ENCODE measurements around the gene BRINP3.

DNA sequence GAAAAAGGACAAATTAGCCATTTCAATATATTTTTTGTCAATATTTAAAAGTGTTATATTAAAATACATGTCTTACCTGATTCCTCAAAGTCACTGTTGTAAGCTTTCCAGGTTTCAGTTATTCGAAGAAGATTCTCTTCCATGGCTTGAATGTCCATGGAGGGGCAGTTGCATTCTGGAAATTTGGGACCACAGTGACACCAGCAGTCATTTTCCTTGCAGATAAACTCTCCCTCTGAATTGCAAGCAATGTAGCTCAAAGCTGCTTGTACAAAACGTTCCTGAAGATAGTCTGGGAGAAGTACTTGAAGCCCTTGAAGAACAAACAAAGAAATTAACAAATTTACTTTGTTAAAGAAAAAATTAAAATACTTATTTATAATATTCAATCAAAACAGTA, 251.7 kb downstream of the BRINP3 start:
- TF ChIP-seq POLR2A (IDR thresholded peaks at IDR 0.05; ENCODE audit: low read length) (no peak), GATA1 (IDR thresholded peaks at IDR 0.05; ENCODE audit: low read depth, low read length) (no peak)

Measured in erythroblast (primary cell).